ENCODE measurements around the gene TMED9. TPM values are rescaled to one million over a fixed set of nuclear protein-coding genes. Genes with fewer than 3 reads are reported as not detected.

The TMED9 gene
- total and polyA plus RNA-seq, 11 donors: 46.2 to 321 (median 77.0) TPM

DNA sequence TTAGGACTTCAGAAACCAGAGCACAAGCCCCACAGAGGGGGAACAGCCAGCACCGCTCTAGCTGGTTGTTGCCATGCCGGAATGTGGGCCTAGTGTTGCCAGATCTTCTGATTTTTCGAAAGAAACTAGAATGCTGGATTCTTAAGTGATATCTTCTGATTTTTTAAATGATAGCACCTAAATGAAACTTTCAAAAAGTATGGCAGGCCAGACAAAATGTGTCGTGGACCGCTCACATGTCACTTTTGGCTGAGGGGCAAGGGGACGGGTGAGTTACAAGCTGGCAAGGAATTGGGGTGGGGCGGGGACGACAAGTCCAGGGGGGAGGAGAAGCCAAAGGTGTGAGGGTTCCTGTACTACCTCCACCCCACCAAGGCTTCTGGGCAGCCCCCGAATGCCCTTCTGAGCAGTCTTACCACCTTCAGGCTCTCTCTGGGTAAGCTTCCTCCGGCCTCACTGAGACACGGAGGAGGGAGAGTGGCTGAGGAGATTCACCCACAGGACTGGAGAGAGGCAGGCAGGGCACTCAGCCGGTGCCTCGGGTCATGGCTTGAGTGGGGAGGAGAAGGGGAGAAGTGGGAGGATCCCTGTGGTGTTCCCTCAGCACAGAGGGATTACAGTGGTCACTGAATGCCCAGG is 18.2 kb downstream of the TMED9 start:
- no peak overlapping the region for H3K4me3 ChIP-seq
- H3K27ac ChIP-seq: no peak overlapping the region
- WGBS, 4 donors: 76 to 89% (median 82%) methylated on average over 11 to 13 of the region's 13 CpGs
- TF ChIP-seq, protein P1, sequence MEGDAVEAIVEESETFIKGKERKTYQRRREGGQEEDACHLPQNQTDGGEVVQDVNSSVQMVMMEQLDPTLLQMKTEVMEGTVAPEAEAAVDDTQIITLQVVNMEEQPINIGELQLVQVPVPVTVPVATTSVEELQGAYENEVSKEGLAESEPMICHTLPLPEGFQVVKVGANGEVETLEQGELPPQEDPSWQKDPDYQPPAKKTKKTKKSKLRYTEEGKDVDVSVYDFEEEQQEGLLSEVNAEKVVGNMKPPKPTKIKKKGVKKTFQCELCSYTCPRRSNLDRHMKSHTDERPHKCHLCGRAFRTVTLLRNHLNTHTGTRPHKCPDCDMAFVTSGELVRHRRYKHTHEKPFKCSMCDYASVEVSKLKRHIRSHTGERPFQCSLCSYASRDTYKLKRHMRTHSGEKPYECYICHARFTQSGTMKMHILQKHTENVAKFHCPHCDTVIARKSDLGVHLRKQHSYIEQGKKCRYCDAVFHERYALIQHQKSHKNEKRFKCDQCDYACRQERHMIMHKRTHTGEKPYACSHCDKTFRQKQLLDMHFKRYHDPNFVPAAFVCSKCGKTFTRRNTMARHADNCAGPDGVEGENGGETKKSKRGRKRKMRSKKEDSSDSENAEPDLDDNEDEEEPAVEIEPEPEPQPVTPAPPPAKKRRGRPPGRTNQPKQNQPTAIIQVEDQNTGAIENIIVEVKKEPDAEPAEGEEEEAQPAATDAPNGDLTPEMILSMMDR (IDR thresholded peaks at IDR 0.05): no peak
- no peak for TF ChIP-seq POLR2A (IDR thresholded peaks at IDR 0.05)
- intact Hi-C loops (cut with DNase I): no loop called here
- ATAC-seq: no peak
- no peak for DNase-seq
- H3K27me3 ChIP-seq: no peaks in the 10 kb centered on the region
- peaks cover 0 to 16% (median 4%) of the 10 kb centered on the region in 9 donors for H3K36me3 ChIP-seq
- no peaks in the 10 kb centered on the region for H3K9me3 ChIP-seq
- peaks cover 0 to 11% (median 0%) of the 10 kb centered on the region in 12 donors for H3K4me1 ChIP-seq

DNA sequence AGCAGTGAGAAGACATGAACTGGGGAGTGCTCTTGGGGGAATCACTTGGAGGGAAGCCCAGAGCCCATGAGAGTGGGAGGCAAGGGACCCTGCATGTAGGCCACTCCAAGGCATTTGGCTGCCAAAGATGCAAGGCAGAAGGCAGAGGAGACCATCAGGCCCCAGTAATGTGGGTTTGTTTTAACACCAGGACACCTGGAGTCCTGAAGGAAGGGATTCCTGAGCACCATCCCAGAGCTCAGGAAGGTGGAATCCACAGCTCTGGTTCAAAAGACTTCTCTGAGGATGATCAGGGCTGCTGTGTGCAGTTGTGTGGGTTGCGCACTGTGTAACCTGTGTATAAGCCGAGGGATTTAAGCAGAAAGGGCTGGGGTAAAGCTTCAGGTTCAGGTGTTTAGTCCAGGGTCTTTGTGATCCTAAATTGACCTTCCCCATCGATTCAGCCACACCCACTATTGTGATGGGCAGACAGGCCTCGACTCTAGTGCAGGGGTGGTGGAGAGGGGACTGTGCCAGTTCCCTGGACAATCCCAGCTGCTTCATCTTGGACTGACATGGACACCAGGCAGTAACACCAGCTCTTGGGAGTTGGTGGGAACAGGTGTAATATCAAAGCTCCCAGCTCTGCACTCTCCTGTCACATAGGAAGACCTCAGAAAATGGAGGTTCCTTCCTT is 18.9 kb downstream of the TMED9 start:
- Histone ChIP-seq H3K27me3 (no peaks in the 10 kb centered on the region), H3K27ac (no peak overlapping the region), H3K36me3 (peaks cover 0 to 15% (median 5%) of the 10 kb centered on the region in 9 donors), H3K9me3 (no peaks in the 10 kb centered on the region), H3K4me1 (peaks cover 0 to 11% (median 0%) of the 10 kb centered on the region in 12 donors), H3K4me3 (no peak overlapping the region)
- ATAC-seq (no peak), DNase-seq (no peak)
- intact Hi-C loops (cut with DNase I): no loop called here
- WGBS, 4 donors: 71 to 81% (median 78%) methylated on average over 4 of the region's 4 CpGs
- TF ChIP-seq POLR2A (IDR thresholded peaks at IDR 0.05): no peak
- TF ChIP-seq, protein P1 (IDR thresholded peaks at IDR 0.05): no peak

DNA sequence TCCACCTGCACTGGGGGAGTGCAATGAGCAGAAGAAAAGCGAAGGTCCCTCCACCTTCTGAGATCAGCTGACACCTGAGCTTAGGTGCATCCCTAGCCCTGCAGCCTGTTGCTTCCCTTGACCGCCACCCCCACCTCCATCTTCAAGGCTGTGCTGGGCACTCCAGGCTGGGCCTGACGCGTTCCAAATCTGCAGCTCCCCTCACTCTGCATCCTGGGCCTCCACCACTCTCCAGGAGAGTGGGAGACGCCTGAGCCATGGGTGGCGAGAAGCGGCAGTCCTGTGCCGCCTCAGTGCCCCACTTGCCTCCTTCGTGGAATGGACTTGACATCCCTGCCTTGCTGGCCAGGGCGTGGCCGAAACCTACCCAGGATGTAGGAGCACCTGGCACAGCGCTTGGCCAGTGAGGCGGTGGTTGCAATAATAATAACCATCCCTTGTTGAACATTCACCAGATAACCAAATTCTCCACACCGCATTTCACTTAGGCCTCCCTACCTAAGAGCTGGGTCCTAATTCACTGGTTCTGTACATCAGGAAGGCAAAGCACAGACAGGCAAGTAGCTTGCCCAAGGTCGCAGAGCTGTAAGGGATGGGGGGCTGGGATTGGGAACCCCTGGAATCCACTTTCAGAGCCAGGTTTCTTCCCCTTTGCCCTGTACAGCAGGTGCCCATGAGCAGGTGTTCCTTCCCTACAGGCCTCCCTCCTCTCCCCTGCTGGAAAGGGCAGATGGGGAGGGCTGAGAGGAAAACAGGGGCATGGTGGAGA is 19.6 kb downstream of the TMED9 start:
- WGBS, 4 donors: 91 to 93% (median 92%) methylated on average over 12 to 15 of the region's 15 CpGs
- ATAC-seq (no peak), DNase-seq (no peak)
- intact Hi-C loops (cut with DNase I): no loop called here
- no peak for TF ChIP-seq POLR2A (IDR thresholded peaks at IDR 0.05)
- TF ChIP-seq, protein P1 (IDR thresholded peaks at IDR 0.05): no peak
- H3K27ac ChIP-seq: no peak overlapping the region
- no peaks in the 10 kb centered on the region for H3K9me3 ChIP-seq
- peaks cover 0 to 11% (median 0%) of the 10 kb centered on the region in 12 donors for H3K4me1 ChIP-seq
- no peaks in the 10 kb centered on the region for H3K27me3 ChIP-seq
- H3K36me3 ChIP-seq: peaks cover 0 to 15% (median 3%) of the 10 kb centered on the region in 9 donors
- no peak overlapping the region for H3K4me3 ChIP-seq

DNA sequence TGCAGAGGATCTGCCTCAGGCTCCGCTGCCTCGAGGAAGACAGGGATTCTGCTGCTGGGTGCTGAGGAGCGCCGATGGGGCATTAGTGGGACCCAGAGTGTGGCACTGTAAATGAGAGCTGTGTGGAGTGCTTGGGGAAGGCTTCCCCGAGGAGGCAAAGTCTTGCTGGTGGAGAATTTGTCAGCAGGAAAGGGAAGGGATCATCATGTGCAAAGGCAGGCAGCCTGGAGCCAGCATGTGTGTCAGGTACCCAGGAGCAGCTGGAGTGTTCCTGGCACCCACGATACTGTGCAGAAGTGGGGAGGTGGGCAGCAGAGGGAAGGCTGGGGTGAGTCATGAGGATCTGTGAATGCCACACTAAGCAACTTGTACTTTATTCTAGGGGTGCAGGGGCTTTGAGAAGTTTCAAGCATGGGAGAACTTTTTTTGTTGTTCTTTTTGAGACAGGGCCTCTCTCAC is 20.2 kb downstream of the TMED9 start:
- peaks cover 0 to 18% (median 3%) of the 10 kb centered on the region in 9 donors for H3K36me3 ChIP-seq
- no peak overlapping the region for H3K27ac ChIP-seq
- intact Hi-C loops (cut with DNase I): no loop called here
- H3K9me3 ChIP-seq: no peaks in the 10 kb centered on the region
- DNase-seq (no peak), ATAC-seq (no peak)
- peaks cover 0 to 4% (median 0%) of the 10 kb centered on the region in 9 donors for H3K27me3 ChIP-seq
- TF ChIP-seq POLR2A (IDR thresholded peaks at IDR 0.05): no peak
- TF ChIP-seq, protein P1 (IDR thresholded peaks at IDR 0.05): no peak
- WGBS, 4 donors: 78 to 83% (median 79%) methylated on average over 6 of the region's 6 CpGs
- H3K4me1 ChIP-seq: peaks cover 0 to 7% (median 0%) of the 10 kb centered on the region in 12 donors
- H3K4me3 ChIP-seq: no peak overlapping the region

All from heart left ventricle (tissue), 16 donors.